ENCODE measurements around the gene PPP2R2D. TPM values are rescaled to one million over a fixed set of nuclear protein-coding genes. Genes with fewer than 3 reads are reported as not detected.
"Not testable (repeated sequence)": the region's sequence is repeated elsewhere in the genome, so short reads cannot be mapped to it uniquely, and the experiment has no call there.

The PPP2R2D gene
- total RNA-seq, 1 experiment from 2014 or later: 36.9 TPM

DNA sequence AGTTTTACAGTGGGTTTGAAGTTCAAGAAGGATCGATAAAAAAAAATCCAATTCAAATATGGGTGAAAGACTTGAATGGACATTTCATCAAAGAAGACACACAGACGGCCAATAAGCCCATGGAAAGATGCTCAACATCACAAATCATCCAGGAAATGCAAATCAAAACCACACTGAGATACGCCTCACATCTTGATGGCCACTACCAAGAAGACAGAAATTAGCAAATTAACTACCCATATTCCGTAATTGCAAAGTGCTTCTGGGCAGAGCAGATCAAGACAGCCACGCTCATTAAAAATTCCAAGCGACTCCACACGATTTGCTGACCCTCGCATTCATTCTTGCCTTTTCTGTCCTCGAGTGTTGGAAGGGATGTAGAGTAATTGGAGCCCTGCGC, 34.1 kb upstream of the PPP2R2D start:
- DNase-seq (ENCODE audit: low spot score): no peak

GRCh38 chr10:131868436-131868835, 32.4 kb upstream of the PPP2R2D start:
- no peak for DNase-seq (ENCODE audit: low spot score)

- peak; percentile 27 for DNase-seq (ENCODE audit: low spot score)
Observed at GRCh38 chr10:131869344-131869743, 31.5 kb upstream of the PPP2R2D start.

- no peak for DNase-seq (ENCODE audit: low spot score)
Observed at GRCh38 chr10:131870411-131870810, 30.4 kb upstream of the PPP2R2D start.

DNA sequence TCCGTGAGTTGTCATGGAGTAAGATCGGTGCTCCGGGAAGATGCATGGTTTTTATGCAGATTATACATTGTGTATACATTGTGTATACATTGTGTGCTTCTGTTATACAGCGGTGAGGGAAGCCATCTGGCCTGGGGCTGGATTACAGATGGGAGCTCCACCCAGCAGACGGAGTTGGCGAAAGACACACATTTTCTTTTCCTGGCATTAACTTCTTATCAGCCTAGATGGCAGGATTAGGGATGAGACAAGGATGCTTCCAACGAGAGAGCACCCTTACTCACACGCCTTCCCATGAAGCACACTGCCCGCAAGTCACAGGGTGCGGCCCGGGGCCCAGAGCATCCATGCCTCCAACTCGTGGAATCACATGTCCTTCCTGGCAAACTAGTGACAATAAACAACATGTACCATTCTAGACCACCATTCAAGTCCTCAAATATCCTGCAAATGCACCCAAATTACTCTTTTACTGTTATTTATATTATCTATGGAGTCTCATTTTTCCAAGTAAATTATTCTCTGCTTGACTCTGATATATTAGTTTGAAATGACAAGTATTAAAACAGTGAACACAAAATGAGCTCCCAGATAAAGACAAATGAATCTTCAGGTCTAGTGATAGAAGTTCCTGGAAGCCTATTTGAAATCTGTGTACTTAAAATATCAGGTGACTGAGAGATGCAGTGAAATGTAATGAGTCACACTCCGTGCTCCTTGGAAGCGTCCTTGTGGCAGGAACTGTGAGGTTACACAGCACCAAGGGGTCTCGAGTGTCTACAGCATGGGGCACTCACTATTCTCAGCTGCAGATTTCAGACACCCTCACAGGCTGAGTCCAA, 29.8 kb upstream of the PPP2R2D start:
- DNase-seq (ENCODE audit: low spot score): peak; percentile 49

- no peak for DNase-seq (ENCODE audit: low spot score)
Observed at GRCh38 chr10:131871673-131872005, 29.2 kb upstream of the PPP2R2D start.

GRCh38 chr10:131872011-131872826, 28.6 kb upstream of the PPP2R2D start:
- DNase-seq (ENCODE audit: low spot score): no peak

DNA sequence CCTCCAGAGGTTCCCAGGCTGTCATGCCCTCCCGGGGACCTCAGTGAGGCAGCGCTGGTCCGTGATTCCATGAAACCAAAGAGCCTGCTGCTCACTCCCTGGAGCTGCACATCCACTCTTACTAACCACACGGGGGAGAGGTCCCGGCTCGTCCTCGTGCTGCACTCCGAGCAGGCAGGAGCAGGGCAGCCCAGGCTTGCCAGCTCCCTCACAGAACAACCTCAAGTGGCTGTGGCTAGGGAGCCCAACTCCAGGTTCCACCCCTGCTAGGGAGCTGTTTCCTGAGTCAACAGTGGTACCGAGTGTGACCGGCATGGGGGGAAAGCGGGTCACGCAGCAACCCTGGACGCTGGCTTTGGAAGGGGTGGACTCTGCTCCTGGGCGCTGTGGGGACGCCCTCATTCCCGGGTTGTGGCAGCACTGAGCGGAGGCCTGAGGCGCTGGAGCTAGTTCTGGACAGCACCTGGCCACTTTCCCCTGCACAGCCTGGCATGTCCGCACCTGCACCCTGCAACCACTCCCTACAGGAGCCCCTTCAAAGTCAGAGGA, 27.9 kb upstream of the PPP2R2D start:
- no peak for DNase-seq (ENCODE audit: low spot score)

GRCh38 chr10:131874991-131875451, 25.8 kb upstream of the PPP2R2D start:
- peak; percentile 66 for DNase-seq (ENCODE audit: low spot score)

GRCh38 chr10:131875501-131875900, 25.3 kb upstream of the PPP2R2D start:
- DNase-seq (ENCODE audit: low spot score): no peak

DNA sequence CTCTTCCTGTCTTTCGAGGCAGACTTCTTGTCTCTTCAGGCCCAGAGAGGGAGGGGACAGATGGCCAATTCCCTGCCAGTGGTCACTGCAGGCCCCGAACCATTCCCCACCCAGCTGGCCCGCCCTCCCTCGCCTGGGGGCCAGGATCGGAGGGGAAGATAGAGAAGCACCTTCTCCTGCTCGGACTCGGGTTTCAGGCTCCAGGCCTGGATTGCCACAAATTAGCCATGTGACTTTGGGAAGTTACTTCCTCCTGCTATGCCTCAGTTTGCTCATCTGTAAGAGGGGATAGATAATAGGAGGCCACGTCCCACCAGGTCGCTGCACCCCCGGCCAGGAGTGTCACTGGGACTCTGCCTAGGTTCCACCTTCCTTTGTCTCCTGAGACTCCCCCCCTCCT, 24.8 kb upstream of the PPP2R2D start:
- no peak for DNase-seq (ENCODE audit: low spot score)

DNA sequence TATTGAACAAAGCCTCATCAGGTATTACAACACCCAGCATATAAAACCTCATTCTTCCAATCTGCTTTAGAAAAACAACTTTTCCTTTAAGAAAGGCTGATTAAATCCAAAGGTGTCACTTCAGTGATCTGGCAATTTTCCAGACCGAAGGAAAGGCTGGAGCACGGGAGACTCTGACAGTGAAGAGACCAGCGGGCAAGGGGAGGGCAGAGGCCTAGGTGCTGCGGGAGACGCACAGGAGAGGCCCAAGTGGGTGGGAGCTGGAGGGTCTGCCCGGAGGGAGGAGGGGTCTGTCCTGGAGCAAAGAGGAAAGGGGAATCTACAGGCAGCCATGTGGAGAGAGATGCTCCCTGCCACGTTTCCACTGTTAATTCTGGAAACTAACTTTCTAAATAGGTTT, 24.3 kb upstream of the PPP2R2D start:
- no peak for DNase-seq (ENCODE audit: low spot score)

GRCh38 chr10:131880016-131880590, 20.7 kb upstream of the PPP2R2D start:
- DNase-seq (ENCODE audit: low spot score): no peak

GRCh38 chr10:131881104-131881880, 19.5 kb upstream of the PPP2R2D start:
- DNase-seq (ENCODE audit: low spot score): no peak

- DNase-seq (ENCODE audit: low spot score): no peak
Observed at GRCh38 chr10:131882151-131882550, 18.7 kb upstream of the PPP2R2D start.

DNA sequence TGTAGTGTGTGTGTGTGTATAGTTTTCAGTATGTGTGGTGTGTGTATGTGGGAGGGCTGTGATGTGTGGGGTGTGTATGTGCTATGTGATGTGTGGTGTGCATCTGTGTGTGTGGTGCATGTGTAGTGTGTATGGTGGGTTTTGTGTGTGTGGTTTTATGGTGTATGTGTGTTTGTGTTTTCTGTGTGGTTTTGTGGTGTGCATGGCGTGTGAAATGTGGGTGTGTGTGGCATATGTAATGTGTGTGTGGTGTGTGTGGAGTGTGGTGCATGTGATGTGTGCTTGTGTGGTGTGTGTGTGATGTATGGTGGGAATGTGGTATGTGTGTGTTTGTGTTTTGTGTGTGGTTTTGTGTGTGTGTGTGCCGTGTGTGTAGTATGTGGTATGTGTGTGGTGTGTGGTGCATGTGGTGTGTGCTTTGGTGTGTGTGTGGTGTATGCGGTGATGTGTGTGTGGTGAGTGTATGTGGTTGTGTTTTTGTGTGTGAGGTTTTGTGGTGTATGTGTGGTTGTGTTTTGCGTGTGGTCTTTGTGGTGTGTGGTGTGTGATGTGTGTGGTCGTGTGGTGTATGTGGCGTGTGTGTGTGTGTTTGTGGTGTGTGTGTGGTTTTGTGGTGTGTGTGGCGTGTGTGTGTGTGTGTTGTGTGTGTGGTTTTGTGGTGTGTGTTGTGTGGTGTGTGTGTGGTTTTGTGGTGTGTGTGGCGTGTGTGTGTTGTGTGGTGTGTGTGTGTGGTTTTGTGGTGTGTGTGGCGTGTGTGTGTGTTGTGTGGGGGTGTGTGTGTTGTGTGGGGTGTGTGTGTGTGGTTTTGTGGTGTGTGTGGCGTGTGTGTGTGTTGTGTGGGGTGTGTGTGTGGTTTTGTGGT, 18.0 kb upstream of the PPP2R2D start:
- DNase-seq (ENCODE audit: low spot score): no peak

DNA sequence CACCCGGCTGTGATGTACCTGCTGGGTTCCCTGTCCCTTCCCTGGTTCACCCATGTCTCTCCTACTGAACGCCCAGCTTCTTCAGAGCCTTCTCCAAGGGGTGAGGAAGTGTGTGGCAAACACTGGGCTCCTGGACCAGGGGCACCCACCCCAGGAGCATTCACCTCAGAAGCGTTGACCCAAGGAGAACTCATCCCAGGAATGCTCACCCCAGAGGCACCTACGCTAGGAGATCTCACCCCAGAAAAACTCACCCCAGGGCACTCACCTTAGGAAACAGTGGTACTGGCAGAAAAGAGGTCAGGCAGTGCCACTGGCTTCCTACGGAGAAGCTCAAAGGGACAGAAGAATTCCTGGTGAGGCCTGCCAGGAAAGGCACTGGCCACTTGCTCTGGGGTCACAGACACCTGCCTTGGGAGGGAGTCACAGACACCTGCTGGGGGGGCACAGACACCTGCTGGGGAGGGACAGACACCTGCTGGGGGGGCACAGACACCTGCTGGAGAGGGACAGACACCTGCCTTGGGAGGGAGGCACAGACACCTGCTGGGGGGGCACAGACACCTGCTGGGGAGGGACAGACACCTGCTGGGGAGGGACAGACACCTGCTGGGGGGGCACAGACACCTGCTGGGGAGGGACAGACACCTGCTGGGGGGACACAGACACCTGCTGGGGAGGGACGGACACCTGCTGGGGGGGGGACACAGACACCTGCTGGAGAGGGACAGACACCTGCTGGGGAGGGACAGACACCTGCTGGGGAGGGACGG, 17.0 kb upstream of the PPP2R2D start:
- DNase-seq (ENCODE audit: low spot score): not testable (repeated sequence)

DNA sequence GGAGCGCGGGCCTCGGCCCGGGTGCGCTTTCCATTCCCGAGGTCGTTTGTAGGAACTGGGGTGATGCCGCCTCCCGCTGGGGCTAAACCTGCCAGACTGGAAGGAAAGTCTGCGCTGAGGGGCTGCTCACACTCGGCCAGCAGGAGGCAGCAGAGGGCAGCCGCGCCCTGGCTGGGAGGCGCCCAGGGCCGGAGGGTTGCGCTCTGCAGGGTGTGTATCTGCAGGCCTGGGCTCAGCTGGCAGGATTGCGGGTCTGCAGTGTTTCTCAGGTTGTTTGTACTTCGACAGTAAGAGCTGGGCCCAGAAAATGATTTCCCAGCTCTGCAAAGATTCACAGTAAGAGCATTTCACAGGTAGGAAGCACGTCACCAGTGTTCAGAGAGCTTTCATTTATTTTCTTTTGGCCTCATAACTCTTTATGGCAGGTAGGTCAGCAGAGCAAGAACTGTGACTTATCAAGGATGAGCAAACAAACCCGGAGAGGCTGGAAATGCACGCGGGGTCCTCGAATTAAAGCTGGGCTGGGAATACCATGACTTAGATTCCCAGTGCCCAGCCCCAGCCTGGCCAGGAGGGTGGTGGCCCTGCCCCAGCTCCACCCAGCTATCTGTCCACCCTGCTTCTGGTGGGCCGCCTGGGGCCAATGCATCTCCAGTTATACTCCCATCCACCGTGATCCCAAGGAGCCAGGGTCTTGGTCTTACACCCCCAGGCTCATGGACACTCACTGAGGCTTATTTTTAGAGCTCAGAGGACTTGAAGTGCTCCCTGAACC, 15.2 kb upstream of the PPP2R2D start:
- DNase-seq (ENCODE audit: low spot score): peak; percentile 28

DNA sequence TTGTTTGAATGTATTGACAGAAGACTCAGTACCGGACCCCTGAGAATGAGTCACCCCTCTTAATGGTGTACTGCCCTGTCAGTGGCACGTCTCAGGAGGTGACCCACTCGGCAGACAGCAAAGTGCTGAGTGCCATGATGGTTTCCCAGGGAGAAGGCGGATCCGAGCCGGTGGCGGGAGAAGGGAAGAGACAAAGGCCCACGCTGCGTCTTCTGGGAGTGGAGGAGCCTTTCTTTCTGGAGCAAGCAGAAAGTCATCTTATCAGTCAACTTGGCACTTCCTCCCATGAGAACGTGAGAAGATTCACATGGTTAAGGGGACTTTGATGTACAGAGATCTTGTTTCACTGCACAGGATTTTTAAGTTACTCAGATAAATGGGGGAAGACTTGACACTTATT, 14.6 kb upstream of the PPP2R2D start:
- no peak for DNase-seq (ENCODE audit: low spot score)
